Muscle layer of duodenum (tissue), 2 donors: ENCODE data around the gene SLC41A3.
"Not testable (repeated sequence)": the region's sequence is repeated elsewhere in the genome, so short reads cannot be mapped to it uniquely, and the experiment has no call there.

Experiments used
- H3K27ac ChIP-seq: one replicate; pipeline ENCODE4 v1.7.0; 2013; ENCODE audit warnings: mild to moderate bottlenecking, low read length
- H3K27me3 ChIP-seq: one replicate; pipeline ENCODE4 v1.7.0; 2013; ENCODE audit warnings: low read depth, mild to moderate bottlenecking, control low read depth, low read length
- H3K36me3 ChIP-seq, 2 donors: one replicate each; pipeline ENCODE4 v1.7.0; 2013; ENCODE audit warnings: low read length in 2 of 2, control low read depth in 1 of 2, mild to moderate bottlenecking in 1 of 2; ENCODE audit not compliant: insufficient read depth in 2 of 2, control insufficient read depth in 1 of 2
- H3K4me1 ChIP-seq, 2 donors: one replicate each; pipeline ENCODE4 v1.7.0; 2013; ENCODE audit warnings: low read length in 2 of 2, mild to moderate bottlenecking in 2 of 2, control low read depth in 1 of 2, moderate library complexity in 1 of 2; ENCODE audit not compliant: insufficient read depth in 2 of 2, control insufficient read depth in 1 of 2
- H3K4me3 ChIP-seq, 2 donors: one replicate each; pipeline ENCODE4 v1.7.0; 2013; ENCODE audit warnings: low read length in 2 of 2, low read depth in 1 of 2, mild to moderate bottlenecking in 1 of 2
- H3K9me3 ChIP-seq, 2 donors: one replicate each; pipeline ENCODE4 v1.7.0; 2013; ENCODE audit warnings: low read length in 2 of 2, control low read depth in 1 of 2, mild to moderate bottlenecking in 1 of 2; ENCODE audit not compliant: control insufficient read depth in 1 of 2
- donor health status: healthy.

Gene SLC41A3

DNA sequence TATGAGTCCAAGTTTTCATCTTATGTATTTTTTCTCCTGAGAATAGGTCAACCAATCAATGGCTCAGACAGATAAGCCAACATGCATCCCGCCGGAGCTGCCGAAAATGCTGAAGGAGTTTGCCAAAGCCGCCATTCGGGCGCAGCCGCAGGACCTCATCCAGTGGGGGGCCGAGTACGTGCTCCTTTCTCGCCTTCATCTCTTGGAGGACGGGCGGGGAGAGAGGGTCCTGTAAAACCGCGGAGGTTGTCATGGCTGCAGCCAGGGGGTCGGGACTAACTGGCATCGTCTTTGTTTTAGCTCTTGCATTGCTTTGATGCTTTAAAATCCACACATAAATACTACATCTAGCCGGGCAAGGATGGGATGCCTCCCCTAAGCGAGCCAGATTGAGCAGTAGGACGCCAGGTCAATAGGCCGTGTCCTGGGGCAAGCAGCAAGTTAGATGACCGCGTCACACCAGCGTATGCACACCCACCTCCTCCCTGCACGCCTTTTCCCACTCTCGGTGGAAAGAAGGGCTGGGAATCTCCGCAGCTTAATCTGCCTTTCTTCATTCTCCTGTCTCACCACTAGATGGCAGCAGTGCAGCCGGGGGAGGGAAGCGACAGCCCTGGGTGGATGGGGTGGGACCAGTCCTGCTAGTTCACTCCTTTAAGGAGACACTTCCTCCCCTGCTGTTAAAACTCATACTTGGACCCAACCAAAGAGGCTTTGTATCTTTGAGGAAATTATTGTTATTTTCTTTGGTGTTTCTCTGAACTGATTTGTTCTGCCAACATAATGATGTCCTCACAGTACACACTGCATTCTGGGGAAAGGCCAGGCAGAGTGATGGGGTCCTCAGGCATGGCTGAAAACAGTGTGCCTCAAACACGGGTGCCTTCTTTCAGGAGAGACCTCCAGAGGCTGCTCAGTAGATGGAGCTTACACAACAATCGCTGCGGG is 111.7 kb downstream of the SLC41A3 start:
- not testable (repeated sequence) for H3K36me3 ChIP-seq, H3K9me3 ChIP-seq, H3K4me1 ChIP-seq, H3K27ac ChIP-seq, H3K27me3 ChIP-seq
- H3K4me3 ChIP-seq = peak overlapping the region; percentile 48 to 58

DNA sequence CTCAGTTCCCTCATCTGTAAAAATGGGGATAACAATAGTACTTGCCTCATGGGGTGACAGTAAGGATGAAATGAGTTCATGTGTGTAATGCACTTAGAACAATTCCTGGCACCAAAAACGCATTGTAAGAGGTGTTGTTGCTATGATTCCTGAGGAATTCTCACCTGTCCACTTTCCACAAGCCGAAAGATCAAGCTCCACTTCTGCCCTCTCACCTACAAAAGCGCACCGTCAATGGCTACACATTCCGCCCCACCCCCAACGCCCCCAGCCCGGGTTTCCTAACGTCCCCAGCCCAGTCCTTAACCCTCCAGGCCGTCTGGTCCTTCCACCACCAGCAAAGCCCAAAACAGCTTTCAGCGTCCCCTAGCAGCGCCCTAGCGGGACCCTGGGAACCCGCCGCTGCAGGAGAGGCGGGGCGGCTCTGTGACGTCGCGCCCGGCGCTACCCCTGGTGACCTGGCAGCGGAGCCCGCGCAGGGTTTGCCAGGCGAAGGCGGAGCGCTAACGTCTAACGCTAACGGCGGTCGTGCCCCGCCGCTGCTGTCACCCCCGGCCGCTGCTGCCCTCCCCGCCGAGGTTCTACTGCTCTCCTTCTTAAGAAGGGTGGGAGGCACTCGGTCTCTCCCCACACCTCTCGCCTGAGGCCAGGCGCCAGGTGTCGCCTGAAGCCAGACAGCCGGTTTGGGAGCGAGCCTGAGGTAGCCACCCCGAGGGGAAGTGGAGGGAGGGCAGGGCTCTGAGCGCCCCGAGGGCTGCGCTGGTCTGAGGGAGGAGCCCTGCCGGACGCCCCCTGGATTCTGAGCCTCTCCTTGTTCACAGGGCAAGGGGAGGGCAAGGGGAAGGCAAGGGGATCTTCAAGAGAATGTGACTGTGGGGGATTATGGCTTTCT is 115.0 kb downstream of the SLC41A3 start, which contains the start of gene ROPN1B:
Gene ROPN1B (plus strand): TSS at position 478 of the 892 bp plus-strand sequence. CDS start 2,877 bp downstream, outside the sequence.
- not testable (repeated sequence) for H3K27ac ChIP-seq, H3K27me3 ChIP-seq, H3K4me3 ChIP-seq, H3K36me3 ChIP-seq, H3K9me3 ChIP-seq, H3K4me1 ChIP-seq

DNA sequence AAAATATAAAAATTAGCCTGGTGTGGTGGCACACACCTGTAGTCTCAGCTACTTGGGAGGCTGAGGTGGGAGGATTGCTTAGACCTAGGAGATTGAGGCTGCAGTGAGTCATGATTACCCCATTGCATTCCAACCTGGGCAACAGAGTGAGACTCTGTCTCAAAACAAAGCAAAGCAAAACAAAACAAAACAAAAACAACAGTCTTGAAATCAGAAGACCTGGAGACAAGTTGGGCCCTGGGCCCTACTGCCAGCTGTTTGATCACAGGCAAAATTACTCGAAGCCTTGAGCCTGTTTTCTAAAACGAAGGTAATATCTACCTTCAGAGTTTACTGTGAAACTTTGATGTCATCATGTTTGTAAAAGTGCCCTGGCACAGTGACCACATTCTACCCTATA is 115.8 kb downstream of the SLC41A3 start:
- H3K27ac ChIP-seq, H3K27me3 ChIP-seq: not testable (repeated sequence)

GRCh38 chr3:125967156-125967555 is 116.8 kb downstream of the SLC41A3 start:
- peaks cover 5% of the 10 kb centered on the region for H3K27me3 ChIP-seq
- no peak overlapping the region for H3K27ac ChIP-seq
- H3K4me3 ChIP-seq = no peak overlapping the region
- H3K4me1 ChIP-seq = peaks cover 0 to 5% of the 10 kb centered on the region in 2 donors
- no peaks in the 10 kb centered on the region for H3K36me3 ChIP-seq
- no peaks in the 10 kb centered on the region for H3K9me3 ChIP-seq

More for the DNA sequence above, 115.8 kb downstream of the SLC41A3 start:
- not testable (repeated sequence) for H3K4me1 ChIP-seq, H3K36me3 ChIP-seq, H3K4me3 ChIP-seq, H3K9me3 ChIP-seq

GRCh38 chr3:125965505-125965904 is 118.4 kb downstream of the SLC41A3 start:
- no peak overlapping the region for H3K4me3 ChIP-seq
- H3K27me3 ChIP-seq = peaks cover 5% of the 10 kb centered on the region
- no peaks in the 10 kb centered on the region for H3K9me3 ChIP-seq
- no peak overlapping the region for H3K27ac ChIP-seq
- no peaks in the 10 kb centered on the region for H3K36me3 ChIP-seq
- no peaks in the 10 kb centered on the region for H3K4me1 ChIP-seq

- H3K36me3 ChIP-seq, H3K27ac ChIP-seq, H3K4me1 ChIP-seq, H3K27me3 ChIP-seq, H3K4me3 ChIP-seq, H3K9me3 ChIP-seq: not testable (repeated sequence)
These were observed 120.1 kb downstream of the SLC41A3 start for GRCh38 chr3:125963834-125964233.

- Histone ChIP-seq H3K27ac (no peak overlapping the region), H3K9me3 (no peaks in the 10 kb centered on the region), H3K36me3 (no peaks in the 10 kb centered on the region), H3K4me3 (no peak overlapping the region), H3K4me1 (no peaks in the 10 kb centered on the region), H3K27me3 (peaks cover 5% of the 10 kb centered on the region)
These were observed 122.7 kb downstream of the SLC41A3 start for GRCh38 chr3:125961289-125961589.

- Histone ChIP-seq H3K36me3 (no peaks in the 10 kb centered on the region), H3K27me3 (peaks cover 5% of the 10 kb centered on the region), H3K27ac (no peak overlapping the region), H3K4me3 (no peak overlapping the region), H3K9me3 (no peaks in the 10 kb centered on the region), H3K4me1 (no peaks in the 10 kb centered on the region)
These were observed 123.3 kb downstream of the SLC41A3 start for GRCh38 chr3:125960456-125961288.

DNA sequence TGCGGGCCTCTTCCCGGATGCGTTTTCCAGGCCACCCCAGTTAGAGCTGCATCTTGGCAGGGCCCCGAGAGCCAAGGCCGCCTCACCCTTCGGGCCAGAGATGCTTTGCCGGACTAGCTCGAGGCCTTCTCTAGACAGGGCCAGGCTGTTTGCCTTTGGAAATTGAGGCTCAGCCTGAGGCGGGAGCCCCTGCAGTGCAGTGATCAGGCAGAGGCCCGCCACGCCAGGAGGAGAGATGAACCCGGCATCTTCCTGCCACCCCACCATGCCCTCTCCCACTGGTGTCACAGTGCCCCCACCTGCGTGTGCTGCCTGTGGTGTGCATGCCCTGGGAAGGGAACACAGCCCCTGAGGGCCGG is 123.9 kb downstream of the SLC41A3 start:
- Histone ChIP-seq H3K4me1 (no peaks in the 10 kb centered on the region), H3K9me3 (no peaks in the 10 kb centered on the region), H3K27me3 (peaks cover 5% of the 10 kb centered on the region), H3K27ac (no peak overlapping the region), H3K4me3 (no peak overlapping the region), H3K36me3 (no peaks in the 10 kb centered on the region)

GRCh38 chr3:125959317-125960065 is 124.4 kb downstream of the SLC41A3 start:
- Histone ChIP-seq H3K4me3 (no peak overlapping the region), H3K9me3 (no peaks in the 10 kb centered on the region), H3K27me3 (peaks cover 5% of the 10 kb centered on the region), H3K27ac (no peak overlapping the region), H3K4me1 (no peaks in the 10 kb centered on the region), H3K36me3 (no peaks in the 10 kb centered on the region)
